Sigmoid colon (tissue), 7 donors: ENCODE measurements around the gene SDHAF4. TPM values are rescaled to one million over a fixed set of nuclear protein-coding genes. Genes with fewer than 3 reads are reported as not detected.

Experiments used
- DNase-seq: peaks from one replicate; pipeline ENCODE4 v3.0.0-alpha.2; 2019
- H3K27ac ChIP-seq, 4 donors: fragments of 200-600 bp; sonication (generic); one replicate each; pipeline ENCODE4 v1.5.1; 2016 to 2019; ENCODE audit warnings: mild to moderate bottlenecking in 1 of 4
- H3K27me3 ChIP-seq, 3 donors: fragments of 200-600 bp; sonication (generic); one replicate each; pipeline ENCODE4 v1.5.1; 2019; ENCODE audit warnings: mild to moderate bottlenecking in 1 of 3
- H3K36me3 ChIP-seq, 4 donors: fragments of 200-600 bp; sonication (generic); one replicate each; pipeline ENCODE4 v1.5.1; 2016 to 2019
- H3K4me1 ChIP-seq, 4 donors: fragments of 200-600 bp; sonication (generic); one replicate each; pipeline ENCODE4 v1.5.1; 2017 to 2019
- H3K4me3 ChIP-seq, 4 donors: fragments of 200-600 bp; sonication (generic); one replicate each; pipeline ENCODE4 v1.5.1; 2017 to 2019; ENCODE audit warnings: mild to moderate bottlenecking in 2 of 4, moderate library complexity in 1 of 4
- H3K9me3 ChIP-seq, 4 donors: fragments of 200-600 bp in 3 of 4; sonication (generic) in 3 of 4; one replicate each; pipeline versions ENCODE4 v1.5.1 to v1.6.1; 2013 to 2019
- EP300 ChIP-seq, 4 donors: sonication (generic); formaldehyde crosslinking; IDR thresholded peaks; one replicate each; pipeline ENCODE4 v1.6.1; 2017; ENCODE audit warnings: antibody characterized with exemption in 4 of 4
- POLR2A ChIP-seq, 2 donors: fragments of 450-650 bp; IDR thresholded peaks; one replicate each; pipeline ENCODE4 v1.6.1; 2016; ENCODE audit warnings: antibody characterized with exemption in 2 of 2, mild to moderate bottlenecking in 2 of 2, moderate library complexity in 2 of 2
- POLR2AphosphoS5 ChIP-seq, 4 donors: sonication (generic); formaldehyde crosslinking; IDR thresholded peaks; one replicate each; pipeline ENCODE4 v1.6.1; 2017; ENCODE audit warnings: antibody characterized with exemption in 4 of 4
- WGBS, 2 donors: extraction: QIAGEN DNeasy Blood & Tissue Kit; methylation state at CpG; one replicate each; pipeline ENCODE4 v1.1.7; 2013; 5-methylcytosine and 5-hydroxymethylcytosine counted together
- intact Hi-C: fragments of 100-400 bp; cut with DNase I; formaldehyde crosslinking; loops from one replicate; pipeline ENCODE4 v1.15.1; 2023
- polyA plus RNA-seq, 3 donors: library from polyadenylated mRNA; stranded (reverse); fragments of 200-250 nt; gene quantifications; one replicate each; pipeline ENCODE4 v1.2.3, GENCODE V29; 2013
- total RNA-seq, 4 donors: library from RNA; depleted of rRNA; stranded (reverse); fragments of >200 nt; gene quantifications; one replicate each; pipeline ENCODE4 v1.1.0, GENCODE V29; 2016
- TF ChIP-seq, protein P1 (sequence below), 4 experiments: fragments of 450-650 bp in 3 of 4; fragments of 200-600 bp in 1 of 4; IDR thresholded peaks; one replicate each; pipeline ENCODE4 v1.5.1; 2016 to 2019; ENCODE audit warnings: antibody characterized with exemption in 4 of 4, mild to moderate bottlenecking in 3 of 4, moderate library complexity in 2 of 4
- donor health status: healthy with polysubstance abuse.
- donor health status: Bipolar disorder and iron deficiency.
- donor health status: healthy.

The SDHAF4 gene
- total and polyA plus RNA-seq, 7 donors, result 4.9 to 18.7 (median 7.4) TPM

DNA sequence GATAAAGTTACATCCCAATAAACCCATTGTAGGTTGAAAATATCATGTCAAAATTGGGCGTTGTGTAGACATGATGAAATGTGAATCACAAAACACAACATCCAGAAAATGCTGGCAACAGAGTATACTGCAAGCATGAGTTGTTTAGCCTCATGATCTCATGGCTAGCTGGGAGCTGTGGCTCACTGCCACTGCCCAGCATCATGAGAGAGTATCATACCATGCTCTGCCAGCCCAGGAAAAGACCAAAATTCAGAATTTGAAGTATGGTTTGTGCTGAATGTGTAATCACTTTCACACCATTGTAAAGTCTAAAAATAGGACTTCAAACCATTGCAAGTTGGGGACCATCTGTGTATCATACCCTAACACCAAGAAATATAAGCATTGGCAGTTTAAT, 55.7 kb downstream of the SDHAF4 start:
- Histone ChIP-seq H3K27me3 (no peaks in the 10 kb centered on the region), H3K27ac (no peak overlapping the region), H3K36me3 (no peaks in the 10 kb centered on the region), H3K4me1 (no peaks in the 10 kb centered on the region), H3K4me3 (no peak overlapping the region), H3K9me3 (no peaks in the 10 kb centered on the region)
- TF ChIP-seq, protein P1, sequence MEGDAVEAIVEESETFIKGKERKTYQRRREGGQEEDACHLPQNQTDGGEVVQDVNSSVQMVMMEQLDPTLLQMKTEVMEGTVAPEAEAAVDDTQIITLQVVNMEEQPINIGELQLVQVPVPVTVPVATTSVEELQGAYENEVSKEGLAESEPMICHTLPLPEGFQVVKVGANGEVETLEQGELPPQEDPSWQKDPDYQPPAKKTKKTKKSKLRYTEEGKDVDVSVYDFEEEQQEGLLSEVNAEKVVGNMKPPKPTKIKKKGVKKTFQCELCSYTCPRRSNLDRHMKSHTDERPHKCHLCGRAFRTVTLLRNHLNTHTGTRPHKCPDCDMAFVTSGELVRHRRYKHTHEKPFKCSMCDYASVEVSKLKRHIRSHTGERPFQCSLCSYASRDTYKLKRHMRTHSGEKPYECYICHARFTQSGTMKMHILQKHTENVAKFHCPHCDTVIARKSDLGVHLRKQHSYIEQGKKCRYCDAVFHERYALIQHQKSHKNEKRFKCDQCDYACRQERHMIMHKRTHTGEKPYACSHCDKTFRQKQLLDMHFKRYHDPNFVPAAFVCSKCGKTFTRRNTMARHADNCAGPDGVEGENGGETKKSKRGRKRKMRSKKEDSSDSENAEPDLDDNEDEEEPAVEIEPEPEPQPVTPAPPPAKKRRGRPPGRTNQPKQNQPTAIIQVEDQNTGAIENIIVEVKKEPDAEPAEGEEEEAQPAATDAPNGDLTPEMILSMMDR (IDR thresholded peaks at IDR 0.05), result no peak
- TF ChIP-seq POLR2AphosphoS5 (IDR thresholded peaks at IDR 0.05) (no peak), EP300 (IDR thresholded peaks at IDR 0.05) (no peak), POLR2A (IDR thresholded peaks at IDR 0.05) (no peak)
- no peak for DNase-seq
- 27 to 81% methylated on average over 1 of the region's 1 CpG for WGBS, 2 donors
- intact Hi-C loops, result no loop called here

DNA sequence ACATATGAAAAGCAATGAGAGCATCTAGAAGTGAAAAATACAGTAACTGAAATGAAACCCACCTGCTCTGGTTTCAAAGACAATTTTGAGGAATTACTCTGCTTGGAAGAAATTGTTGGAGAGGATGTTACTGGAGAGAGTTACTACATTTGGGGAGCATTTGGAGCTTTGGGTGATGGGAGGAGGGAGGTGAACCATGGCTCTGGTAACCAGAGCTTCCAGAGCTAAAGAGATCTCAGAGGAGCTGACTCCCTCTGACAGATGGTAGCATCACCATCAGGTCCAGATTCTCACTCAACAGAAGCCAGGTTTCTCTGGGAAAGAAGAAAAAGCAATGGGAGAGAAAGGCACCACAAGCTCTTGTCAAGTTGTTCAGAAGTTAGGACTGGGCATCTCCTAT, 58.7 kb downstream of the SDHAF4 start:
- Histone ChIP-seq H3K36me3 (no peaks in the 10 kb centered on the region), H3K9me3 (no peaks in the 10 kb centered on the region), H3K27ac (no peak overlapping the region), H3K27me3 (no peaks in the 10 kb centered on the region), H3K4me1 (no peaks in the 10 kb centered on the region), H3K4me3 (no peak overlapping the region)
- intact Hi-C loops, result no loop called here
- no peak for DNase-seq
- TF ChIP-seq EP300 (IDR thresholded peaks at IDR 0.05) (no peak), POLR2A (IDR thresholded peaks at IDR 0.05) (no peak), POLR2AphosphoS5 (IDR thresholded peaks at IDR 0.05) (no peak)
- TF ChIP-seq, protein P1 (IDR thresholded peaks at IDR 0.05), result no peak

DNA sequence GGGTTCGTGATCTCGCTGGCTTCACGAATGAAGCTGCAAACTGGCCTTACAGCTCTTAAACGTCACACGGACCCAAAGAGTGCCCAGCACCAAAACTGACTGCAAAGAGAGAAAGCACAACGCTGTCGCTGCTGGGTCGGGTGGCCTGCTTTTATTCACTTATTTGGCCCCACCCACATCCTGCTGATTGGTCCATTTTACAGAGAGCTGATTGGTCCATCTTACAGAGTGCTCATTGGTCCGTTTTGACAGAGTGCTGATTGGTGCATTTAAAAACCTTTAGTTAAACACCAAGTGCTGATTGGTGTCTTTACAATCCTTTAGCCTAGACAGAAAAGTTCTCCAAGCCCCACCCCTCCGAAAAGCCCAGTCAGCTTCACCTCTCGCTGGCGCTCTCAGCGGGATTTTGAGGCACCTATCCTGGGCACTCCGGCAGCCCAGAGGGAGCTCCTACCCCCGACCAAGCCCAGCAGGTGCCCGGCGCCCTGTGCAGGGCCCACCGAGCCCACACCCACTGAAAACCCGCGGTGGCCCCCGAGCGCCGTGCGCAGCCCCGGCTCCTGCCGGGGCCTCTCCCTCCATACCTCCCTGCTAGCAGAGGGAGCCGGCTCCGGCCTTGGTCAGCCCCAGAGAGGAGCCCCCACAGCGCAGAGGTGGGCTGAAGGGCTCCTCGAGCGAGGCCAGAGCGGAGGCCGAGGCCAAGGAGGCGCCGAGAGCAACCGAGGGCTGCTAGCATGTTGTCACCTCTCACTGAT, 60.9 kb downstream of the SDHAF4 start:
- intact Hi-C loops, result no loop called here
- WGBS, 2 donors, result 96% methylated on average over 36 of the region's 36 CpGs

DNA sequence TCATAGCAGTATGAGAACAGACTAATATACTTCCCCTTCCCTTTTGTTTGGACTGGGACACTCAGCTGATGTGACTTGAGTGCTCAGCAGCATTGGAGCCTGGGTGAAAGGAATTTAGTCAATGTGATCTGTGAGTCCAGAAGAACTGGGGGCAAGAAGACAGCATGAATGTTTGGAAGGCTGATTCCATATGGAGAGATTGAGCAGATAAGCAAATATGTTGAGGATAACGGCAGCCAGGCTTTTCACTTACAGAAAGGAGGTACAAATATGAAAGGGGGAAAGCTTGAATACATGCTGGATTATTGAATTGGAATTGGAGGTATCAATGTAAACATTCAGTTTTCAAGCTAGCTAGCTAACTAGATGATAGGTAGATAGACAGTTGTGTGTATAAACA, 63.2 kb downstream of the SDHAF4 start:
- Histone ChIP-seq H3K9me3 (no peaks in the 10 kb centered on the region), H3K27ac (no peak overlapping the region), H3K4me3 (no peak overlapping the region), H3K4me1 (no peaks in the 10 kb centered on the region), H3K27me3 (no peaks in the 10 kb centered on the region), H3K36me3 (no peaks in the 10 kb centered on the region)
- no peak for DNase-seq
- whole genome bisulfite sequencing, 2 donors, result 73 to 78% methylated on average over 1 of the region's 1 CpG
- intact Hi-C loops, result no loop called here
- no peak for TF ChIP-seq POLR2AphosphoS5 (IDR thresholded peaks at IDR 0.05)
- TF ChIP-seq EP300 (IDR thresholded peaks at IDR 0.05), result no peak
- TF ChIP-seq POLR2A (IDR thresholded peaks at IDR 0.05), result no peak
- TF ChIP-seq, protein P1 (IDR thresholded peaks at IDR 0.05), result no peak

More for the DNA sequence above, 60.9 kb downstream of the SDHAF4 start:
- no peak overlapping the region for H3K27ac ChIP-seq
- no peaks in the 10 kb centered on the region for H3K36me3 ChIP-seq
- TF ChIP-seq, protein P1 (IDR thresholded peaks at IDR 0.05), result no peak
- no peak for TF ChIP-seq POLR2AphosphoS5 (IDR thresholded peaks at IDR 0.05)
- TF ChIP-seq EP300 (IDR thresholded peaks at IDR 0.05), result no peak
- TF ChIP-seq POLR2A (IDR thresholded peaks at IDR 0.05), result no peak
- DNase-seq, result no peak
- H3K4me3 ChIP-seq, result no peak overlapping the region
- H3K9me3 ChIP-seq, result no peaks in the 10 kb centered on the region
- H3K4me1 ChIP-seq, result no peaks in the 10 kb centered on the region
- no peaks in the 10 kb centered on the region for H3K27me3 ChIP-seq

DNA sequence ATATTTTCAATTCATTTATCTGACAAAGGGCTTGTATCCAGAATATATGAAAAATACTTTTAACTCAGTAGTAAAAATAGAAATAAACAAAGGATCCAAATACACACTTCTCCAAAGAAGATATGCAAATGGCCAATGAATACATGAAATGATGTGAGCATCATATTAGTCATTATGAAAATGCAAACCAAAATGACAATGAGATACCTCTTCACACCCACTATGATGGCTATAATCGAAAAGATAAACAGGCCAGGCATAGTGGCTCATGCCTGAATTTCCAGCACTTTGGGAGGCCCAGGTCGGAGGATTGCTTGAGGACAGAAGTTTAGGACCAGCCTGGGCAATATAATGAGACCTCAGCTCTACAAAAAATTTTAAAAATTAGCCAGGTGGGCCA, 67.1 kb downstream of the SDHAF4 start:
- no peak for DNase-seq
- TF ChIP-seq, protein P1 (IDR thresholded peaks at IDR 0.05), result no peak
- TF ChIP-seq POLR2A (IDR thresholded peaks at IDR 0.05) (no peak), POLR2AphosphoS5 (IDR thresholded peaks at IDR 0.05) (no peak), EP300 (IDR thresholded peaks at IDR 0.05) (no peak)
- Histone ChIP-seq H3K4me3 (no peak overlapping the region), H3K9me3 (no peaks in the 10 kb centered on the region), H3K27me3 (no peaks in the 10 kb centered on the region), H3K36me3 (no peaks in the 10 kb centered on the region), H3K27ac (no peak overlapping the region), H3K4me1 (no peaks in the 10 kb centered on the region)
- intact Hi-C loops, result no loop called here
- WGBS, 2 donors, result 68% methylated on average over 2 of the region's 2 CpGs
